ENCODE data around the gene NXT2. TPM values are rescaled to one million over a fixed set of nuclear protein-coding genes. Genes with fewer than 3 reads are reported as not detected.

Gene NXT2
- total RNA-seq, result 10 to 100 TPM in 1 of 6 donors, 1 to 10 TPM in 5; 2.1 to 10.7 (median 7.8) TPM

- 3 to 36% methylated on average over 23 to 43 of the region's 43 CpGs for WGBS, 2 donors
These were observed at the start of gene NXT2 for GRCh38 chrX:109536439-109537323. TSS of gene NXT2 (plus strand) at chrX:109536844. CDS start at chrX:109537007, 163 bp downstream.

GRCh38 chrX:109487640-109488039 lies 49.0 kb upstream of the NXT2 start:
- no peaks in the 10 kb centered on the region for H3K27me3 ChIP-seq
- no peak overlapping the region for H3K27ac ChIP-seq
- no peak for TF ChIP-seq CTCF (IDR thresholded peaks at IDR 0.05)
- TF ChIP-seq EP300 (IDR thresholded peaks at IDR 0.05), result no peak
- TF ChIP-seq POLR2AphosphoS5 (IDR thresholded peaks at IDR 0.05), result no peak
- no peak for TF ChIP-seq POLR2A (IDR thresholded peaks at IDR 0.05)
- WGBS, 2 donors, result 43 to 49% methylated on average over 3 to 4 of the region's 4 CpGs
- no peak for DNase-seq
- no peaks in the 10 kb centered on the region for H3K36me3 ChIP-seq
- H3K4me3 ChIP-seq, result no peak overlapping the region
- no peaks in the 10 kb centered on the region for H3K4me1 ChIP-seq
- no peak for ATAC-seq (ENCODE audit: low FRiP score in 2 of 2)
- H3K9me3 ChIP-seq, result no peaks in the 10 kb centered on the region

More at GRCh38 chrX:109536439-109537323, at the start of gene NXT2:
- H3K9me3 ChIP-seq, result no peaks in the 10 kb centered on the region
- peak within 1 kb of the TSS; percentile 89 to 94 (median 94) for H3K27ac ChIP-seq
- DNase-seq, result peak; percentile 93 to 94
- H3K27me3 ChIP-seq, result no peaks in the 10 kb centered on the region
- TF ChIP-seq EP300 (IDR thresholded peaks at IDR 0.05), result no peak
- peak in 3 of 4 donors; percentile 34 to 88 (median 81) for TF ChIP-seq POLR2A (IDR thresholded peaks at IDR 0.05)
- TF ChIP-seq CTCF (IDR thresholded peaks at IDR 0.05), result no peak
- peak; percentile 89 to 90 for TF ChIP-seq POLR2AphosphoS5 (IDR thresholded peaks at IDR 0.05)
- no peaks in the 10 kb centered on the region for H3K4me1 ChIP-seq
- no peaks in the 10 kb centered on the region for H3K36me3 ChIP-seq
- H3K4me3 ChIP-seq, result peak within 1 kb of the TSS; percentile 28 to 59 (median 52)
- peak; percentile 99 to 100 for ATAC-seq (ENCODE audit: low FRiP score in 2 of 2)

- no peak overlapping the region for H3K27ac ChIP-seq
- no peaks in the 10 kb centered on the region for H3K9me3 ChIP-seq
- H3K4me3 ChIP-seq, result no peak overlapping the region
- no peaks in the 10 kb centered on the region for H3K27me3 ChIP-seq
- ATAC-seq (ENCODE audit: low FRiP score in 2 of 2), result no peak
- H3K4me1 ChIP-seq, result no peaks in the 10 kb centered on the region
- TF ChIP-seq POLR2A (IDR thresholded peaks at IDR 0.05) (no peak), POLR2AphosphoS5 (IDR thresholded peaks at IDR 0.05) (no peak), CTCF (IDR thresholded peaks at IDR 0.05) (no peak), EP300 (IDR thresholded peaks at IDR 0.05) (no peak)
- no peaks in the 10 kb centered on the region for H3K36me3 ChIP-seq
- no peak for DNase-seq
- 84 to 92% methylated on average over 2 of the region's 2 CpGs for WGBS, 2 donors
These were observed 47.5 kb upstream of the NXT2 start for GRCh38 chrX:109489174-109489573.

- DNase-seq (no peak), ATAC-seq (ENCODE audit: low FRiP score in 2 of 2) (no peak)
- TF ChIP-seq EP300 (IDR thresholded peaks at IDR 0.05) (no peak), POLR2A (IDR thresholded peaks at IDR 0.05) (no peak), POLR2AphosphoS5 (IDR thresholded peaks at IDR 0.05) (no peak), CTCF (IDR thresholded peaks at IDR 0.05) (no peak)
- H3K27ac ChIP-seq, result no peak overlapping the region
- no peaks in the 10 kb centered on the region for H3K27me3 ChIP-seq
- no peaks in the 10 kb centered on the region for H3K36me3 ChIP-seq
- WGBS, 2 donors, result 60 to 83% methylated on average over 1 of the region's 1 CpG
- H3K4me3 ChIP-seq, result no peak overlapping the region
- no peaks in the 10 kb centered on the region for H3K9me3 ChIP-seq
- no peaks in the 10 kb centered on the region for H3K4me1 ChIP-seq
These were observed 38.2 kb upstream of the NXT2 start for GRCh38 chrX:109498434-109498833.

All from upper lobe of left lung (tissue), 6 donors.